WTC11 (cell line): ENCODE data around the gene DYSF. TPM values are rescaled to one million over a fixed set of nuclear protein-coding genes. Genes with fewer than 3 reads are reported as not detected.

Experiments used
- ATAC-seq: fragments of 200-7000 bp; cut with Tn5 transposase; 2 replicates; pipeline ENCODE4 v1.10.0; 2021; ENCODE audit warnings: mild to moderate bottlenecking, moderate library complexity
- CTCF ChIA-PET: fragments of 300-600 bp; sonication (Branson Sonifier 250); formaldehyde crosslinking; loops from one replicate; lab custom pipeline; 2021; ENCODE audit warnings: antibody characterized with exemption; lab: Charles Lee
- POLR2A ChIA-PET: fragments of 350-600 bp; sonication (Branson Sonifier 250); formaldehyde crosslinking; loops from one replicate; lab custom pipeline; 2021; ENCODE audit warnings: antibody characterized with exemption; lab: Charles Lee
- DNase-seq: peaks from one replicate; pipeline ENCODE4 v3.0.0; 2021; ENCODE audit warnings: low spot score
- H3K27ac Mint-ChIP-seq: 2 replicates; pipeline ENCODE4 v1.8.0; 2021; ENCODE audit warnings: mixed read lengths
- H3K27me3 Mint-ChIP-seq: 2 replicates; pipeline ENCODE4 v1.8.0; 2021; ENCODE audit warnings: low read depth, mild to moderate bottlenecking, moderate library complexity, mixed read lengths
- H3K36me3 Mint-ChIP-seq: 2 replicates; pipeline ENCODE4 v1.8.0; 2021; ENCODE audit warnings: mixed read lengths
- H3K4me1 Mint-ChIP-seq: 2 replicates; pipeline ENCODE4 v1.8.0; 2022; ENCODE audit warnings: mixed read lengths
- H3K4me3 Mint-ChIP-seq: 2 replicates; pipeline ENCODE4 v1.8.0; 2021; ENCODE audit warnings: mild to moderate bottlenecking, moderate library complexity, mixed read lengths
- H3K9me3 Mint-ChIP-seq: 2 replicates; pipeline ENCODE4 v1.8.0; 2021; ENCODE audit warnings: mixed read lengths
- CDX4 ChIP-seq: fragments of 250-450 bp; sonication (Bioruptor Pico); IDR thresholded peaks from 2 replicates; pipeline ENCODE4 v1.9.0; 2021; ENCODE audit warnings: moderate library complexity, mild to moderate bottlenecking, inconsistent platforms, borderline replicate concordance
- CREM ChIP-seq: sonication (generic); formaldehyde crosslinking; IDR thresholded peaks from 2 replicates; pipeline ENCODE4 v1.8.1; 2022; ENCODE audit warnings: mild to moderate bottlenecking, missing genetic modification reagents, moderate library complexity
- FOXP1 ChIP-seq: sonication (generic); formaldehyde crosslinking; IDR thresholded peaks from 2 replicates; pipeline ENCODE4 v1.8.0; 2022; ENCODE audit warnings: missing genetic modification reagents, mild to moderate bottlenecking, moderate library complexity, borderline replicate concordance
- KAT7 ChIP-seq: sonication (generic); formaldehyde crosslinking; IDR thresholded peaks from 2 replicates; pipeline ENCODE4 v1.8.1; 2023; ENCODE audit warnings: missing genetic modification reagents, mild to moderate bottlenecking, borderline replicate concordance
- MXD4 ChIP-seq: fragments of 250-450 bp; sonication (Bioruptor Pico); IDR thresholded peaks from 2 replicates; pipeline ENCODE4 v1.8.0; 2021; ENCODE audit warnings: mild to moderate bottlenecking, moderate library complexity, borderline replicate concordance
- NR2C2 ChIP-seq: sonication (generic); formaldehyde crosslinking; IDR thresholded peaks from 2 replicates; pipeline ENCODE4 v1.8.0; 2022; ENCODE audit warnings: mild to moderate bottlenecking, missing genetic modification reagents
- OVOL2 ChIP-seq: fragments of 250-450 bp; sonication (Bioruptor Pico); IDR thresholded peaks from 2 replicates; pipeline ENCODE4 v1.9.0; 2021; ENCODE audit warnings: mild to moderate bottlenecking, borderline replicate concordance
- PRRX2 ChIP-seq: fragments of 250-450 bp; sonication (Bioruptor Pico); IDR thresholded peaks from 2 replicates; pipeline ENCODE4 v1.8.0; 2021; ENCODE audit warnings: mild to moderate bottlenecking
- TCF7 ChIP-seq: sonication (generic); formaldehyde crosslinking; IDR thresholded peaks from 2 replicates; pipeline ENCODE4 v1.8.0; 2022; ENCODE audit warnings: mild to moderate bottlenecking, low read depth, missing genetic modification reagents, moderate library complexity
- TEAD1 ChIP-seq: sonication (generic); formaldehyde crosslinking; IDR thresholded peaks from 2 replicates; pipeline ENCODE4 v1.8.0; 2022; ENCODE audit warnings: mild to moderate bottlenecking, missing genetic modification reagents
- USF2 ChIP-seq: sonication (generic); formaldehyde crosslinking; IDR thresholded peaks from 2 replicates; pipeline ENCODE4 v1.8.1; 2023; ENCODE audit warnings: mild to moderate bottlenecking, missing genetic modification reagents, moderate library complexity
- ZMAT4 ChIP-seq: fragments of 250-450 bp; sonication (Bioruptor Pico); IDR thresholded peaks from 2 replicates; pipeline ENCODE4 v1.9.0; 2021; ENCODE audit warnings: mild to moderate bottlenecking
- ZNF281 ChIP-seq: sonication (generic); formaldehyde crosslinking; IDR thresholded peaks from 2 replicates; pipeline ENCODE4 v1.8.0; 2023; ENCODE audit warnings: mild to moderate bottlenecking, missing genetic modification reagents
- ZNF317 ChIP-seq: sonication (generic); formaldehyde crosslinking; IDR thresholded peaks from 2 replicates; pipeline ENCODE4 v1.8.1; 2023; ENCODE audit warnings: low read depth, mild to moderate bottlenecking, moderate library complexity, missing genetic modification reagents, borderline replicate concordance
- ZNF416 ChIP-seq: fragments of 250-450 bp; sonication (Bioruptor Pico); IDR thresholded peaks from 2 replicates; pipeline ENCODE4 v1.9.0; 2021; ENCODE audit warnings: mild to moderate bottlenecking, inconsistent platforms
- ZNF423 ChIP-seq: fragments of 250-450 bp; sonication (Bioruptor Pico); IDR thresholded peaks from 2 replicates; pipeline ENCODE4 v2.1.2; 2022; ENCODE audit warnings: mild to moderate bottlenecking, moderate library complexity
- ZNF532 ChIP-seq: fragments of 250-450 bp; sonication (Bioruptor Pico); IDR thresholded peaks from 2 replicates; pipeline ENCODE4 v1.9.0; 2021; ENCODE audit warnings: mild to moderate bottlenecking, borderline replicate concordance
- total RNA-seq: library from RNA; stranded (reverse); gene quantifications from 3 replicates; pipeline ENCODE4 v1.2.3, GENCODE V29; 2021
- TF ChIP-seq, protein P1 (sequence below): sonication (generic); formaldehyde crosslinking; conservative IDR thresholded peaks from 2 replicates; pipeline ENCODE4 v1.8.1; 2023; ENCODE audit warnings: mild to moderate bottlenecking, low read depth, missing genetic modification reagents, moderate library complexity
- TF ChIP-seq, protein P2 (sequence below): sonication (generic); formaldehyde crosslinking; IDR thresholded peaks from 2 replicates; pipeline ENCODE4 v1.8.1; 2022; ENCODE audit warnings: low read depth, mild to moderate bottlenecking, moderate library complexity, missing genetic modification reagents, borderline replicate concordance

Gene DYSF
- total RNA-seq, 1 experiment from 2014 or later, result 14.8 TPM

- ChIA-PET CTCF (no interaction called here), POLR2A (no interaction called here)
- no peaks in the 10 kb centered on the region for H3K36me3 Mint-ChIP-seq
- TF ChIP-seq USF2 (CRISPR knock-in tag), result no peak
- TF ChIP-seq TEAD1 (CRISPR knock-in tag), result no peak
- TF ChIP-seq FOXP1 (CRISPR knock-in tag), result no peak
- TF ChIP-seq, protein P1, sequence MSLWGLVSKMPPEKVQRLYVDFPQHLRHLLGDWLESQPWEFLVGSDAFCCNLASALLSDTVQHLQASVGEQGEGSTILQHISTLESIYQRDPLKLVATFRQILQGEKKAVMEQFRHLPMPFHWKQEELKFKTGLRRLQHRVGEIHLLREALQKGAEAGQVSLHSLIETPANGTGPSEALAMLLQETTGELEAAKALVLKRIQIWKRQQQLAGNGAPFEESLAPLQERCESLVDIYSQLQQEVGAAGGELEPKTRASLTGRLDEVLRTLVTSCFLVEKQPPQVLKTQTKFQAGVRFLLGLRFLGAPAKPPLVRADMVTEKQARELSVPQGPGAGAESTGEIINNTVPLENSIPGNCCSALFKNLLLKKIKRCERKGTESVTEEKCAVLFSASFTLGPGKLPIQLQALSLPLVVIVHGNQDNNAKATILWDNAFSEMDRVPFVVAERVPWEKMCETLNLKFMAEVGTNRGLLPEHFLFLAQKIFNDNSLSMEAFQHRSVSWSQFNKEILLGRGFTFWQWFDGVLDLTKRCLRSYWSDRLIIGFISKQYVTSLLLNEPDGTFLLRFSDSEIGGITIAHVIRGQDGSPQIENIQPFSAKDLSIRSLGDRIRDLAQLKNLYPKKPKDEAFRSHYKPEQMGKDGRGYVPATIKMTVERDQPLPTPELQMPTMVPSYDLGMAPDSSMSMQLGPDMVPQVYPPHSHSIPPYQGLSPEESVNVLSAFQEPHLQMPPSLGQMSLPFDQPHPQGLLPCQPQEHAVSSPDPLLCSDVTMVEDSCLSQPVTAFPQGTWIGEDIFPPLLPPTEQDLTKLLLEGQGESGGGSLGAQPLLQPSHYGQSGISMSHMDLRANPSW, result no peak
- no peak for TF ChIP-seq TCF7 (CRISPR knock-in tag)
- TF ChIP-seq ZNF317, result no peak
- no peak for TF ChIP-seq ZNF532 (CRISPR knock-in tag)
- TF ChIP-seq KAT7 (CRISPR knock-in tag), result no peak
- TF ChIP-seq ZNF281 (CRISPR knock-in tag), result no peak
- TF ChIP-seq ZNF416 (CRISPR knock-in tag), result no peak
- TF ChIP-seq, protein P2, sequence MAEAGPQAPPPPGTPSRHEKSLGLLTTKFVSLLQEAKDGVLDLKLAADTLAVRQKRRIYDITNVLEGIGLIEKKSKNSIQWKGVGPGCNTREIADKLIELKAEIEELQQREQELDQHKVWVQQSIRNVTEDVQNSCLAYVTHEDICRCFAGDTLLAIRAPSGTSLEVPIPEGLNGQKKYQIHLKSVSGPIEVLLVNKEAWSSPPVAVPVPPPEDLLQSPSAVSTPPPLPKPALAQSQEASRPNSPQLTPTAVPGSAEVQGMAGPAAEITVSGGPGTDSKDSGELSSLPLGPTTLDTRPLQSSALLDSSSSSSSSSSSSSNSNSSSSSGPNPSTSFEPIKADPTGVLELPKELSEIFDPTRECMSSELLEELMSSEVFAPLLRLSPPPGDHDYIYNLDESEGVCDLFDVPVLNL (CRISPR knock-in tag), result no peak
- TF ChIP-seq CREM (CRISPR knock-in tag), result no peak
- no peak for TF ChIP-seq OVOL2
- no peak for TF ChIP-seq ZNF423 (CRISPR knock-in tag)
- no peak for TF ChIP-seq CDX4
- TF ChIP-seq NR2C2 (CRISPR knock-in tag), result no peak
- TF ChIP-seq ZMAT4 (CRISPR knock-in tag), result no peak
- no peak for TF ChIP-seq PRRX2 (CRISPR knock-in tag)
- TF ChIP-seq MXD4 (CRISPR knock-in tag), result no peak
- no peak overlapping the region for H3K4me3 Mint-ChIP-seq
- H3K4me1 Mint-ChIP-seq, result peaks cover 12% of the 10 kb centered on the region
- no peaks in the 10 kb centered on the region for H3K27me3 Mint-ChIP-seq
- H3K9me3 Mint-ChIP-seq, result no peaks in the 10 kb centered on the region
- H3K27ac Mint-ChIP-seq, result no peak overlapping the region
- DNase-seq (no peak), ATAC-seq (no peak)
These were observed 110.5 kb downstream of the DYSF start for GRCh38 chr2:71563872-71564271.
